Measurements from ENCODE around the gene NCOA3.

Gene NCOA3

GRCh38 chr20:47676219-47676721 lies 174.6 kb downstream of the NCOA3 start:
- Histone ChIP-seq H3K9ac (ENCODE audit: low read length in 2 of 2) (no peak overlapping the region), H3K4me1 (ENCODE audit: control insufficient read depth, insufficient read depth, low read length) (peaks cover 7% of the 10 kb centered on the region), H3K4me3 (ENCODE audit: low read length in 2 of 2) (no peak overlapping the region), H3K27ac (ENCODE audit: low read length) (no peak overlapping the region), H3K36me3 (ENCODE audit: control insufficient read depth in 2 of 2, insufficient read depth in 2 of 2, low read length in 2 of 2) (peaks cover 11 to 15% of the 10 kb centered on the region in 2 donors), H3K27me3 (ENCODE audit: control insufficient read depth in 1 of 2, insufficient read depth in 2 of 2, low read length in 2 of 2) (no peaks in the 10 kb centered on the region), H3K9me3 (ENCODE audit: control insufficient read depth in 2 of 2, low read length in 2 of 2) (no peaks in the 10 kb centered on the region)

GRCh38 chr20:47676912-47677634 lies 175.4 kb downstream of the NCOA3 start:
- Histone ChIP-seq H3K27me3 (ENCODE audit: control insufficient read depth in 1 of 2, insufficient read depth in 2 of 2, low read length in 2 of 2) (no peaks in the 10 kb centered on the region), H3K4me3 (ENCODE audit: low read length in 2 of 2) (no peak overlapping the region), H3K9me3 (ENCODE audit: control insufficient read depth in 2 of 2, low read length in 2 of 2) (no peaks in the 10 kb centered on the region), H3K4me1 (ENCODE audit: control insufficient read depth, insufficient read depth, low read length) (peaks cover 7% of the 10 kb centered on the region), H3K27ac (ENCODE audit: low read length) (no peak overlapping the region), H3K36me3 (ENCODE audit: control insufficient read depth in 2 of 2, insufficient read depth in 2 of 2, low read length in 2 of 2) (peaks cover 11 to 15% of the 10 kb centered on the region in 2 donors), H3K9ac (ENCODE audit: low read length in 2 of 2) (no peak overlapping the region)

- Histone ChIP-seq H3K9me3 (ENCODE audit: control insufficient read depth in 2 of 2, low read length in 2 of 2) (no peaks in the 10 kb centered on the region), H3K36me3 (ENCODE audit: control insufficient read depth in 2 of 2, insufficient read depth in 2 of 2, low read length in 2 of 2) (peaks cover 11 to 15% of the 10 kb centered on the region in 2 donors), H3K4me1 (ENCODE audit: control insufficient read depth, insufficient read depth, low read length) (peaks cover 10% of the 10 kb centered on the region), H3K9ac (ENCODE audit: low read length in 2 of 2) (no peak overlapping the region), H3K4me3 (ENCODE audit: low read length in 2 of 2) (no peak overlapping the region), H3K27me3 (ENCODE audit: control insufficient read depth in 1 of 2, insufficient read depth in 2 of 2, low read length in 2 of 2) (no peaks in the 10 kb centered on the region), H3K27ac (ENCODE audit: low read length) (no peak overlapping the region)
Observed at GRCh38 chr20:47677635-47678453, 176.2 kb downstream of the NCOA3 start.

- peaks cover 12 to 18% of the 10 kb centered on the region in 2 donors for H3K36me3 ChIP-seq (ENCODE audit: control insufficient read depth in 2 of 2, insufficient read depth in 2 of 2, low read length in 2 of 2)
Observed at GRCh38 chr20:47678536-47678935, 176.8 kb downstream of the NCOA3 start.

GRCh38 chr20:47679462-47679861 lies 177.8 kb downstream of the NCOA3 start:
- Histone ChIP-seq H3K27ac (ENCODE audit: low read length) (no peak overlapping the region), H3K9me3 (ENCODE audit: control insufficient read depth in 2 of 2, low read length in 2 of 2) (no peaks in the 10 kb centered on the region), H3K36me3 (ENCODE audit: control insufficient read depth in 2 of 2, insufficient read depth in 2 of 2, low read length in 2 of 2) (peaks cover 13 to 17% of the 10 kb centered on the region in 2 donors)

More at GRCh38 chr20:47678536-47678935, 176.8 kb downstream of the NCOA3 start:
- no peaks in the 10 kb centered on the region for H3K27me3 ChIP-seq (ENCODE audit: control insufficient read depth in 1 of 2, insufficient read depth in 2 of 2, low read length in 2 of 2)
- H3K4me1 ChIP-seq (ENCODE audit: control insufficient read depth, insufficient read depth, low read length): peaks cover 10% of the 10 kb centered on the region
- H3K4me3 ChIP-seq (ENCODE audit: low read length in 2 of 2): no peak overlapping the region
- H3K9me3 ChIP-seq (ENCODE audit: control insufficient read depth in 2 of 2, low read length in 2 of 2): no peaks in the 10 kb centered on the region
- H3K9ac ChIP-seq (ENCODE audit: low read length in 2 of 2): no peak overlapping the region
- H3K27ac ChIP-seq (ENCODE audit: low read length): no peak overlapping the region

GRCh38 chr20:47680804-47681529 lies 179.3 kb downstream of the NCOA3 start:
- no peak overlapping the region for H3K27ac ChIP-seq (ENCODE audit: low read length)
- peaks cover 9 to 16% of the 10 kb centered on the region in 2 donors for H3K36me3 ChIP-seq (ENCODE audit: control insufficient read depth in 2 of 2, insufficient read depth in 2 of 2, low read length in 2 of 2)
- no peaks in the 10 kb centered on the region for H3K9me3 ChIP-seq (ENCODE audit: control insufficient read depth in 2 of 2, low read length in 2 of 2)
- H3K9ac ChIP-seq (ENCODE audit: low read length in 2 of 2): no peak overlapping the region
- no peaks in the 10 kb centered on the region for H3K27me3 ChIP-seq (ENCODE audit: control insufficient read depth in 1 of 2, insufficient read depth in 2 of 2, low read length in 2 of 2)
- no peak overlapping the region for H3K4me3 ChIP-seq (ENCODE audit: low read length in 2 of 2)
- H3K4me1 ChIP-seq (ENCODE audit: control insufficient read depth, insufficient read depth, low read length): peaks cover 10% of the 10 kb centered on the region

More at GRCh38 chr20:47679462-47679861, 177.8 kb downstream of the NCOA3 start:
- Histone ChIP-seq H3K4me3 (ENCODE audit: low read length in 2 of 2) (no peak overlapping the region), H3K27me3 (ENCODE audit: control insufficient read depth in 1 of 2, insufficient read depth in 2 of 2, low read length in 2 of 2) (no peaks in the 10 kb centered on the region), H3K4me1 (ENCODE audit: control insufficient read depth, insufficient read depth, low read length) (peaks cover 10% of the 10 kb centered on the region), H3K9ac (ENCODE audit: low read length in 2 of 2) (no peak overlapping the region)

- Histone ChIP-seq H3K9ac (ENCODE audit: low read length in 2 of 2) (no peak overlapping the region), H3K27ac (ENCODE audit: low read length) (no peak overlapping the region), H3K4me1 (ENCODE audit: control insufficient read depth, insufficient read depth, low read length) (peaks cover 19% of the 10 kb centered on the region), H3K4me3 (ENCODE audit: low read length in 2 of 2) (no peak overlapping the region), H3K9me3 (ENCODE audit: control insufficient read depth in 2 of 2, low read length in 2 of 2) (no peaks in the 10 kb centered on the region), H3K36me3 (ENCODE audit: control insufficient read depth in 2 of 2, insufficient read depth in 2 of 2, low read length in 2 of 2) (peaks cover 6 to 14% of the 10 kb centered on the region in 2 donors), H3K27me3 (ENCODE audit: control insufficient read depth in 1 of 2, insufficient read depth in 2 of 2, low read length in 2 of 2) (no peaks in the 10 kb centered on the region)
Observed at GRCh38 chr20:47682028-47682783, 180.5 kb downstream of the NCOA3 start.

GRCh38 chr20:47682916-47683315 lies 181.2 kb downstream of the NCOA3 start:
- Histone ChIP-seq H3K9ac (ENCODE audit: low read length in 2 of 2) (no peak overlapping the region), H3K27me3 (ENCODE audit: control insufficient read depth in 1 of 2, insufficient read depth in 2 of 2, low read length in 2 of 2) (no peaks in the 10 kb centered on the region), H3K9me3 (ENCODE audit: control insufficient read depth in 2 of 2, low read length in 2 of 2) (no peaks in the 10 kb centered on the region), H3K27ac (ENCODE audit: low read length) (no peak overlapping the region), H3K4me3 (ENCODE audit: low read length in 2 of 2) (no peak overlapping the region), H3K36me3 (ENCODE audit: control insufficient read depth in 2 of 2, insufficient read depth in 2 of 2, low read length in 2 of 2) (peaks cover 6 to 10% of the 10 kb centered on the region in 2 donors), H3K4me1 (ENCODE audit: control insufficient read depth, insufficient read depth, low read length) (peaks cover 18% of the 10 kb centered on the region)

GRCh38 chr20:47684306-47685080 lies 182.8 kb downstream of the NCOA3 start:
- peaks cover 13% of the 10 kb centered on the region for H3K4me1 ChIP-seq (ENCODE audit: control insufficient read depth, insufficient read depth, low read length)
- H3K9ac ChIP-seq (ENCODE audit: low read length in 2 of 2): no peak overlapping the region
- H3K27ac ChIP-seq (ENCODE audit: low read length): no peak overlapping the region
- H3K4me3 ChIP-seq (ENCODE audit: low read length in 2 of 2): no peak overlapping the region
- H3K27me3 ChIP-seq (ENCODE audit: control insufficient read depth in 1 of 2, insufficient read depth in 2 of 2, low read length in 2 of 2): no peaks in the 10 kb centered on the region
- peaks cover 10 to 17% of the 10 kb centered on the region in 2 donors for H3K36me3 ChIP-seq (ENCODE audit: control insufficient read depth in 2 of 2, insufficient read depth in 2 of 2, low read length in 2 of 2)
- H3K9me3 ChIP-seq (ENCODE audit: control insufficient read depth in 2 of 2, low read length in 2 of 2): no peaks in the 10 kb centered on the region
